MM.1S (cell line): Measurements from ENCODE around the gene NUP62.

ENCODE experiments used
- CTCF ChIP-seq: fragments of 300-600 bp; sonication (generic); IDR thresholded peaks from 2 replicates; pipeline ENCODE4 v1.5.1; 2016; ENCODE audit warnings: antibody characterized with exemption, low read length, mixed read lengths
- EZH2 ChIP-seq: fragments of 300-600 bp; sonication (generic); optimal IDR thresholded peaks from 2 replicates; pipeline ENCODE3; 2017; ENCODE audit warnings: low read depth, mild to moderate bottlenecking, antibody characterized with exemption, low read length, mixed read lengths
- EZH2phosphoT487 ChIP-seq: fragments of 300-600 bp; sonication (generic); IDR thresholded peaks from 2 replicates; pipeline ENCODE4 v1.6.1; 2018; ENCODE audit warnings: antibody characterized with exemption, low read length

GRCh38 chr19:49915271-49915670 is 14.0 kb downstream of the NUP62 start:
- TF ChIP-seq CTCF (0 out of 2 replicates have a peak, but pooled peaks have one; percentile 9), EZH2 (no peak), EZH2phosphoT487 (no peak)
